Kidney (tissue), 14 donors: ENCODE measurements around the gene TES. TPM values are rescaled to one million over a fixed set of nuclear protein-coding genes. Genes with fewer than 3 reads are reported as not detected.

Experiments
- DNase-seq, 5 donors: peaks; one replicate each; pipeline ENCODE4 v3.0.0-alpha.2; 2013 to 2020
- FAIRE-seq: peaks from 2 replicates; lab custom pipeline; 2012; peaks lifted over from hg19 to GRCh38; lab: Jason Lieb, UNC
- H3K27ac ChIP-seq, 2 donors: one replicate each; pipeline ENCODE4 v1.7.0; 2013; ENCODE audit warnings: low read depth in 2 of 2, low read length in 2 of 2, inconsistent platforms in 1 of 2
- H3K27me3 ChIP-seq: one replicate; pipeline ENCODE4 v1.7.1; 2013; ENCODE audit warnings: low read length, inconsistent platforms; ENCODE audit not compliant: control insufficient read depth, insufficient read depth
- H3K36me3 ChIP-seq, 3 donors: one replicate each; pipeline versions ENCODE4 v1.7.0 to v1.7.1; 2013; ENCODE audit warnings: low read length in 3 of 3, control low read depth in 1 of 3, inconsistent platforms in 1 of 3; ENCODE audit not compliant: insufficient read depth in 3 of 3, control insufficient read depth in 2 of 3
- H3K4me1 ChIP-seq, 3 donors: one replicate each; pipeline versions ENCODE4 v1.7.0 to v1.7.1; 2013; ENCODE audit warnings: low read length in 3 of 3, inconsistent platforms in 1 of 3, low read depth in 1 of 3; ENCODE audit not compliant: control insufficient read depth in 2 of 3, insufficient read depth in 2 of 3
- H3K4me3 ChIP-seq, 3 donors: one replicate each; pipeline versions ENCODE4 v1.7.0 to v1.8.1; 2013; ENCODE audit warnings: low read length in 3 of 3, control low read depth in 1 of 3, inconsistent platforms in 1 of 3
- H3K9ac ChIP-seq, 3 donors: one replicate each; pipeline versions ENCODE4 v1.7.0 to v1.7.1; 2013; ENCODE audit warnings: low read length in 3 of 3, control low read depth in 1 of 3, inconsistent platforms in 1 of 3
- H3K9me3 ChIP-seq, 3 donors: one replicate each; pipeline versions ENCODE4 v1.7.0 to v1.7.1; 2013; ENCODE audit warnings: low read length in 3 of 3, control low read depth in 1 of 3, inconsistent platforms in 1 of 3; ENCODE audit not compliant: control insufficient read depth in 2 of 3, insufficient read depth in 1 of 3
- CTCF ChIP-seq: IDR thresholded peaks from 3 replicates; pipeline ENCODE4 v1.5.1; 2012; ENCODE audit warnings: mild to moderate bottlenecking, moderate library complexity, borderline replicate concordance; ENCODE audit not compliant: insufficient read depth; ENCODE audit errors: extremely low read depth
- intact Hi-C: fragments of 100-400 bp; cut with DNase I; formaldehyde crosslinking; loops from one replicate; pipeline ENCODE4 v1.11.1; 2022
- polyA plus RNA-seq: library from polyadenylated mRNA; stranded (reverse); fragments of 350-450 nt; fragmentation: Illumina TruSeq; extraction: RNeasy Lipid Tissue Mini Kit (QIAGEN cat#74804); gene quantifications from one replicate; pipeline ENCODE4 v1.2.3, GENCODE V29; 2014; ENCODE audit warnings: low read depth, low replicate concordance; ENCODE audit not compliant: insufficient read depth
- total RNA-seq: library from RNA; stranded (reverse); fragmentation: NEBNext Ultra II Directional; extraction: Animal tissue kit (Norgen Biotek cat#: 25700); gene quantifications from one replicate; pipeline ENCODE4 v1.2.1, GENCODE V29; 2021
- donor health status: control.
- donor health status: control.
- donor health status: control.
- donor health status: control.
- donor health status: control.
- donor health status: DM: yes; HTN: yes; CAD: no.
- donor health status: Normal renal cell carcinoma (clear cell type).

The TES gene
- total and polyA plus RNA-seq, 2 donors from 2014 or later = 21.5 to 108 TPM

GRCh38 chr7:116216956-116217571 is 6.7 kb downstream of the TES start:
- peaks cover 2 to 7% (median 2%) of the 10 kb centered on the region in 3 donors for H3K4me1 ChIP-seq
- intact Hi-C loops = no loop called here
- DNase-seq = no peak
- H3K9ac ChIP-seq = no peak overlapping the region
- no peaks in the 10 kb centered on the region for H3K27me3 ChIP-seq
- no peak for TF ChIP-seq CTCF
- H3K36me3 ChIP-seq = no peaks in the 10 kb centered on the region
- no peak overlapping the region for H3K4me3 ChIP-seq
- no peaks in the 10 kb centered on the region for H3K9me3 ChIP-seq
- no peak overlapping the region for H3K27ac ChIP-seq
- no peak for FAIRE-seq

- TF ChIP-seq CTCF = no peak
- Histone ChIP-seq H3K36me3 (no peaks in the 10 kb centered on the region), H3K27me3 (no peaks in the 10 kb centered on the region), H3K4me3 (no peak overlapping the region), H3K4me1 (peaks cover 0 to 2% (median 2%) of the 10 kb centered on the region in 3 donors), H3K9me3 (no peaks in the 10 kb centered on the region), H3K27ac (no peak overlapping the region), H3K9ac (no peak overlapping the region)
- no peak for FAIRE-seq
- peak in 2 of 5 donors; percentile 17 to 43 for DNase-seq
- intact Hi-C loops = no loop called here
Measured at GRCh38 chr7:116218051-116218645, 7.8 kb downstream of the TES start.

DNA sequence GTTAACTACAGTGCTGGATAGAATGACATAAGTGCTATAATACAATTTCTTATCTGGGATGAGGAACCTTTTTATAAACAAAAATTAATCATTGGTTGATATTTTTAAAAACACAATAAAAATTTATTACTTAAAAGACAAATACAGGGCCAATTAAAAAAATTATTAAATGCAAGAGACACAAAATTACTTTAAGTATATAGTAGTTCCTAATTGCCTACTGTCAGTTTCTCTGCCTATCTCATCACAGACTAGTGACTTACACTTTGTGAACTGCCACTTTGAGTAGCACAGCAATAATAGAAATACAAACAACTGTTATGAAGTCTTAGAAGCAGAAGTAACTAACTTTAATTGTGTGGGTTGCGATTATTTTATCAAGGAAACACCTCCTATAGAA is 8.4 kb downstream of the TES start:
- FAIRE-seq = no peak
- H3K36me3 ChIP-seq = no peaks in the 10 kb centered on the region
- intact Hi-C loops = no loop called here
- H3K4me1 ChIP-seq = peaks cover 0 to 2% (median 2%) of the 10 kb centered on the region in 3 donors
- DNase-seq = no peak
- H3K9ac ChIP-seq = no peak overlapping the region
- H3K4me3 ChIP-seq = no peak overlapping the region
- no peaks in the 10 kb centered on the region for H3K27me3 ChIP-seq
- no peak overlapping the region for H3K27ac ChIP-seq
- H3K9me3 ChIP-seq = no peaks in the 10 kb centered on the region
- TF ChIP-seq CTCF = no peak

DNA sequence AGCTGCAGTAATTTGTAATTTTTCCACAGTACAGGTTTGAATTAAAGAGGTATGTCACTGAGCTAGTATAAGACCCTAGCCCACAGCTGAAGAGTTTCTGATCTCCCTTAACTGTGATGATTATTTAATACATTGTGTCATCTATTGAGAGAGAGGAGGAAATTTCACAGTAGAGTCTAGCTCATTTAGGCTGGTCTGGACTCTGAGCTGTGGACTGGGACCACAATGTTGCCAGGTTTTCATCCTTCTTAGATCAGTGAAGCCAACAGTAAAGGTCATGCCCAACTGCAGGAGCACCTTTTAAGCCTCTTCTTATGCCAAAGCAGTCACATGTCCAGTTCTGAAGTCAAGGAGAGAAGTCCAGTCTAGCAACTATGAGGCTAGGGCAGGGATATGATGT is 8.9 kb downstream of the TES start:
- peaks cover 0 to under 1% (median 0%) of the 10 kb centered on the region in 3 donors for H3K4me1 ChIP-seq
- no peak for FAIRE-seq

More for the DNA sequence above, 8.9 kb downstream of the TES start:
- Histone ChIP-seq H3K4me3 (no peak overlapping the region), H3K9ac (no peak overlapping the region), H3K36me3 (no peaks in the 10 kb centered on the region), H3K27me3 (no peaks in the 10 kb centered on the region), H3K27ac (no peak overlapping the region), H3K9me3 (no peaks in the 10 kb centered on the region)
- intact Hi-C loops = no loop called here
- TF ChIP-seq CTCF = no peak
- DNase-seq = no peak
